Measurements from ENCODE around the gene XPR1. TPM values are rescaled to one million over a fixed set of nuclear protein-coding genes. Genes with fewer than 3 reads are reported as not detected.
A peak's percentile ranks its signal among the peaks of the same experiment; 100 is the strongest.

Gene XPR1
- total and polyA plus RNA-seq, 3 donors from 2014 or later: 34.8 to 76.2 (median 71.8) TPM

GRCh38 chr1:180603850-180604226 is 28.0 kb upstream of the XPR1 start:
- no peaks in the 10 kb centered on the region for H3K27me3 ChIP-seq
- no peak overlapping the region for H3K4me3 ChIP-seq
- no peaks in the 10 kb centered on the region for H3K36me3 ChIP-seq (ENCODE audit: low read depth, missing control alignments)
- H3K4me1 ChIP-seq: no peaks in the 10 kb centered on the region
- no peak overlapping the region for H3K27ac ChIP-seq
- DNase-seq: no peak
- intact Hi-C loops (cut with DNase I; ENCODE audit: low total_unique reads): no loop called here
- TF ChIP-seq CTCF (IDR thresholded peaks at IDR 0.05) (no peak), POLR2A (IDR thresholded peaks at IDR 0.05) (no peak)
- no peaks in the 10 kb centered on the region for H3K9me3 ChIP-seq
- 88 to 97% methylated on average over 2 of the region's 2 CpGs for WGBS, 2 donors

GRCh38 chr1:180606155-180606554 is 25.7 kb upstream of the XPR1 start:
- TF ChIP-seq POLR2A (IDR thresholded peaks at IDR 0.05): no peak
- TF ChIP-seq CTCF (IDR thresholded peaks at IDR 0.05): no peak
- Histone ChIP-seq H3K9me3 (no peaks in the 10 kb centered on the region), H3K36me3 (ENCODE audit: low read depth, missing control alignments) (no peaks in the 10 kb centered on the region), H3K27me3 (no peaks in the 10 kb centered on the region), H3K27ac (no peak overlapping the region), H3K4me1 (no peaks in the 10 kb centered on the region), H3K4me3 (no peak overlapping the region)
- DNase-seq: no peak
- intact Hi-C loops (cut with DNase I; ENCODE audit: low total_unique reads): no loop called here
- 57 to 77% methylated on average over 2 of the region's 2 CpGs for WGBS, 2 donors

GRCh38 chr1:180609643-180610555 is 21.9 kb upstream of the XPR1 start:
- no peaks in the 10 kb centered on the region for H3K9me3 ChIP-seq
- no peaks in the 10 kb centered on the region for H3K27me3 ChIP-seq
- intact Hi-C loops (cut with DNase I; ENCODE audit: low total_unique reads): no loop called here
- DNase-seq: no peak
- 73 to 76% methylated on average over 7 of the region's 7 CpGs for WGBS, 2 donors
- no peaks in the 10 kb centered on the region for H3K36me3 ChIP-seq (ENCODE audit: low read depth, missing control alignments)
- TF ChIP-seq POLR2A (IDR thresholded peaks at IDR 0.05) (no peak), CTCF (IDR thresholded peaks at IDR 0.05) (no peak)
- H3K27ac ChIP-seq: no peak overlapping the region
- H3K4me3 ChIP-seq: no peak overlapping the region
- H3K4me1 ChIP-seq: peaks cover 5% of the 10 kb centered on the region

GRCh38 chr1:180610556-180611015 is 21.2 kb upstream of the XPR1 start:
- Histone ChIP-seq H3K27ac (peak overlapping the region in 1 of 2 donors; percentile 9), H3K27me3 (no peaks in the 10 kb centered on the region), H3K4me3 (no peak overlapping the region), H3K4me1 (peaks cover 5% of the 10 kb centered on the region), H3K9me3 (no peaks in the 10 kb centered on the region), H3K36me3 (ENCODE audit: low read depth, missing control alignments) (no peaks in the 10 kb centered on the region)
- no peak for TF ChIP-seq CTCF (IDR thresholded peaks at IDR 0.05)
- TF ChIP-seq POLR2A (IDR thresholded peaks at IDR 0.05): no peak
- WGBS, 2 donors: 79 to 80% methylated on average over 3 of the region's 3 CpGs
- no peak for DNase-seq
- intact Hi-C loops (cut with DNase I; ENCODE audit: low total_unique reads): no loop called here
